Measurements from ENCODE around the gene MIAT. TPM values are rescaled to one million over a fixed set of nuclear protein-coding genes. Genes with fewer than 3 reads are reported as not detected.

Gene MIAT
- total RNA-seq, 1 experiment from 2014 or later, result 0.41 TPM

- Mint-ChIP-seq H3K27me3 (ENCODE audit: insufficient read depth, unreplicated experiment) (no peaks in the 10 kb centered on the region), H3K27ac (ENCODE audit: unreplicated experiment) (no peak overlapping the region), H3K36me3 (ENCODE audit: insufficient read depth, unreplicated experiment) (no peaks in the 10 kb centered on the region), H3K9me3 (ENCODE audit: unreplicated experiment) (no peaks in the 10 kb centered on the region), H3K4me1 (ENCODE audit: low read depth, unreplicated experiment) (no peaks in the 10 kb centered on the region), H3K4me3 (ENCODE audit: unreplicated experiment) (no peak overlapping the region)
- TF ChIP-seq, protein P1, sequence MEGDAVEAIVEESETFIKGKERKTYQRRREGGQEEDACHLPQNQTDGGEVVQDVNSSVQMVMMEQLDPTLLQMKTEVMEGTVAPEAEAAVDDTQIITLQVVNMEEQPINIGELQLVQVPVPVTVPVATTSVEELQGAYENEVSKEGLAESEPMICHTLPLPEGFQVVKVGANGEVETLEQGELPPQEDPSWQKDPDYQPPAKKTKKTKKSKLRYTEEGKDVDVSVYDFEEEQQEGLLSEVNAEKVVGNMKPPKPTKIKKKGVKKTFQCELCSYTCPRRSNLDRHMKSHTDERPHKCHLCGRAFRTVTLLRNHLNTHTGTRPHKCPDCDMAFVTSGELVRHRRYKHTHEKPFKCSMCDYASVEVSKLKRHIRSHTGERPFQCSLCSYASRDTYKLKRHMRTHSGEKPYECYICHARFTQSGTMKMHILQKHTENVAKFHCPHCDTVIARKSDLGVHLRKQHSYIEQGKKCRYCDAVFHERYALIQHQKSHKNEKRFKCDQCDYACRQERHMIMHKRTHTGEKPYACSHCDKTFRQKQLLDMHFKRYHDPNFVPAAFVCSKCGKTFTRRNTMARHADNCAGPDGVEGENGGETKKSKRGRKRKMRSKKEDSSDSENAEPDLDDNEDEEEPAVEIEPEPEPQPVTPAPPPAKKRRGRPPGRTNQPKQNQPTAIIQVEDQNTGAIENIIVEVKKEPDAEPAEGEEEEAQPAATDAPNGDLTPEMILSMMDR (IDR thresholded peaks at IDR 0.05; ENCODE audit: insufficient read depth in 1 of 2, low read depth in 1 of 2, low read length in 1 of 2, severe bottlenecking in 1 of 2, unreplicated experiment in 1 of 2), result no peak
- Histone ChIP-seq H3K9me3 (no peaks in the 10 kb centered on the region), H3K4me1 (no peaks in the 10 kb centered on the region), H3K27me3 (replicated peaks; ENCODE audit: control insufficient read depth, insufficient read depth, low read length) (no peaks in the 10 kb centered on the region), H3K4me3 (ENCODE audit: low read depth, low read length) (no peak overlapping the region), H3K36me3 (ENCODE audit: control insufficient read depth, insufficient read depth, low read length) (no peaks in the 10 kb centered on the region)
- POLR2A ChIA-PET, result no interaction called here
- DNase-seq, result no peak
- no TSS peak for BruUV-seq (replicated peaks)
- CTCF ChIA-PET, result no interaction called here
- intact Hi-C loops (cut with micrococcal nuclease; ENCODE audit: unreplicated experiment), result no loop called here
These were observed 61.1 kb downstream of the MIAT start for GRCh38 chr22:26718488-26718887.

- TF ChIP-seq, protein P1 (IDR thresholded peaks at IDR 0.05; ENCODE audit: insufficient read depth in 1 of 2, low read depth in 1 of 2, low read length in 1 of 2, severe bottlenecking in 1 of 2, unreplicated experiment in 1 of 2), result no peak
- H3K9me3 ChIP-seq, result no peaks in the 10 kb centered on the region
- no TSS peak for BruUV-seq (replicated peaks)
- no peaks in the 10 kb centered on the region for H3K27me3 Mint-ChIP-seq (ENCODE audit: insufficient read depth, unreplicated experiment)
- H3K4me1 ChIP-seq, result no peaks in the 10 kb centered on the region
- H3K27me3 ChIP-seq (replicated peaks; ENCODE audit: control insufficient read depth, insufficient read depth, low read length), result no peaks in the 10 kb centered on the region
- no peaks in the 10 kb centered on the region for H3K36me3 Mint-ChIP-seq (ENCODE audit: insufficient read depth, unreplicated experiment)
- H3K4me3 ChIP-seq (ENCODE audit: low read depth, low read length), result no peak overlapping the region
- CTCF ChIA-PET, result no interaction called here
- no peak for DNase-seq
- no peaks in the 10 kb centered on the region for H3K36me3 ChIP-seq (ENCODE audit: control insufficient read depth, insufficient read depth, low read length)
- no peak overlapping the region for H3K27ac Mint-ChIP-seq (ENCODE audit: unreplicated experiment)
- intact Hi-C loops (cut with micrococcal nuclease; ENCODE audit: unreplicated experiment), result no loop called here
- H3K4me1 Mint-ChIP-seq (ENCODE audit: low read depth, unreplicated experiment), result no peaks in the 10 kb centered on the region
- POLR2A ChIA-PET, result no interaction called here
- H3K9me3 Mint-ChIP-seq (ENCODE audit: unreplicated experiment), result no peaks in the 10 kb centered on the region
- H3K4me3 Mint-ChIP-seq (ENCODE audit: unreplicated experiment), result no peak overlapping the region
These were observed 61.5 kb downstream of the MIAT start for GRCh38 chr22:26718905-26719304.

GRCh38 chr22:26722159-26722558 lies 64.8 kb downstream of the MIAT start:
- Histone ChIP-seq H3K9me3 (no peaks in the 10 kb centered on the region), H3K27me3 (replicated peaks; ENCODE audit: control insufficient read depth, insufficient read depth, low read length) (no peaks in the 10 kb centered on the region), H3K36me3 (ENCODE audit: control insufficient read depth, insufficient read depth, low read length) (no peaks in the 10 kb centered on the region), H3K4me3 (ENCODE audit: low read depth, low read length) (no peak overlapping the region), H3K4me1 (no peaks in the 10 kb centered on the region)
- Mint-ChIP-seq H3K27me3 (ENCODE audit: insufficient read depth, unreplicated experiment) (no peaks in the 10 kb centered on the region), H3K36me3 (ENCODE audit: insufficient read depth, unreplicated experiment) (no peaks in the 10 kb centered on the region), H3K4me1 (ENCODE audit: low read depth, unreplicated experiment) (no peaks in the 10 kb centered on the region), H3K4me3 (ENCODE audit: unreplicated experiment) (no peak overlapping the region), H3K9me3 (ENCODE audit: unreplicated experiment) (no peaks in the 10 kb centered on the region), H3K27ac (ENCODE audit: unreplicated experiment) (no peak overlapping the region)
- no TSS peak for BruUV-seq (replicated peaks)
- intact Hi-C loops (cut with micrococcal nuclease; ENCODE audit: unreplicated experiment), result no loop called here
- DNase-seq, result no peak
- ChIA-PET CTCF (no interaction called here), POLR2A (no interaction called here)
- TF ChIP-seq, protein P1 (IDR thresholded peaks at IDR 0.05; ENCODE audit: insufficient read depth in 1 of 2, low read depth in 1 of 2, low read length in 1 of 2, severe bottlenecking in 1 of 2, unreplicated experiment in 1 of 2), result no peak
